Measurements from ENCODE around the gene PAPOLA.

- TF ChIP-seq CTCF (conservative IDR thresholded peaks at IDR 0.05; ENCODE audit: low read length) (no peak), EZH2phosphoT487 (IDR thresholded peaks at IDR 0.05; ENCODE audit: borderline replicate concordance) (no peak)
Observed at GRCh38 chr14:96581026-96581425, 78.8 kb downstream of the PAPOLA start.
